HepG2 (cell line): ENCODE measurements around the gene GTF2H3. TPM values are rescaled to one million over a fixed set of nuclear protein-coding genes. Genes with fewer than 3 reads are reported as not detected.

Experiments
- ARID3A ChIP-seq: IDR thresholded peaks from 2 replicates; pipeline ENCODE4 v1.6.1; 2012; ENCODE audit warnings: low read depth, low read length, improper control_type of control experiment
- ATF6 ChIP-seq: sonication (generic); formaldehyde crosslinking; conservative IDR thresholded peaks from 2 replicates; pipeline ENCODE4 v1.4.0; 2020; ENCODE audit warnings: missing genetic modification reagents
- ESRRA ChIP-seq: sonication (generic); formaldehyde crosslinking; IDR thresholded peaks from 2 replicates; pipeline ENCODE4 v1.5.1; 2020; ENCODE audit warnings: mild to moderate bottlenecking, low read depth, missing genetic modification reagents
- MZF1 ChIP-seq: sonication (generic); formaldehyde crosslinking; IDR thresholded peaks from 2 replicates; pipeline ENCODE4 v1.8.1; 2023; ENCODE audit warnings: mild to moderate bottlenecking, missing genetic modification reagents, borderline replicate concordance
- NCOR1 ChIP-seq: fragments of 200-600 bp; sonication (generic); IDR thresholded peaks from 2 replicates; pipeline ENCODE4 v1.7.0; 2017; ENCODE audit warnings: antibody characterized with exemption, low read length, borderline replicate concordance
- SIX1 ChIP-seq: sonication (generic); formaldehyde crosslinking; IDR thresholded peaks from 2 replicates; pipeline ENCODE4 v1.4.0; 2020; ENCODE audit warnings: missing genetic modification reagents, borderline replicate concordance
- SMAD1 ChIP-seq: sonication (generic); formaldehyde crosslinking; IDR thresholded peaks from 2 replicates; pipeline ENCODE4 v1.4.0; 2020; ENCODE audit warnings: missing genetic modification reagents, low read depth, mild to moderate bottlenecking, borderline replicate concordance
- SNRNP70 ChIP-seq: fragments of 200-400 bp; formaldehyde crosslinking; IDR thresholded peaks from 2 replicates; pipeline ENCODE4 v1.6.1; 2017; ENCODE audit warnings: mild to moderate bottlenecking, low read depth, low read length, moderate library complexity
- ZNF160 ChIP-seq: sonication (generic); formaldehyde crosslinking; IDR thresholded peaks from 2 replicates; pipeline ENCODE4 v1.8.0; 2022; ENCODE audit warnings: mild to moderate bottlenecking, inconsistent platforms, missing genetic modification reagents
- ZNF207 ChIP-seq: fragments of 450-650 bp; IDR thresholded peaks from 2 replicates; pipeline ENCODE4 v1.6.1; 2016; ENCODE audit warnings: antibody characterized with exemption, borderline replicate concordance
- ZNF513 ChIP-seq: sonication (generic); formaldehyde crosslinking; conservative IDR thresholded peaks from 2 replicates; pipeline ENCODE4 v1.5.0; 2020; ENCODE audit warnings: missing genetic modification reagents
- ZNF598 ChIP-seq: sonication (generic); formaldehyde crosslinking; IDR thresholded peaks from 2 replicates; pipeline ENCODE4 v1.5.1; 2020; ENCODE audit warnings: mild to moderate bottlenecking, missing genetic modification reagents, borderline replicate concordance
- ZNF749 ChIP-seq: sonication (generic); formaldehyde crosslinking; IDR thresholded peaks from 2 replicates; pipeline ENCODE4 v1.8.0; 2022; ENCODE audit warnings: mild to moderate bottlenecking, missing genetic modification reagents, moderate library complexity, borderline replicate concordance
- ZNF841 ChIP-seq: sonication (generic); formaldehyde crosslinking; IDR thresholded peaks from 2 replicates; pipeline ENCODE4 v1.8.1; 2023; ENCODE audit warnings: missing genetic modification reagents, borderline replicate concordance
- polyA plus RNA-seq, 8 experiments: library from polyadenylated mRNA; depleted of rRNA in 3 of 8; stranded (reverse) in 7 of 8; unstranded in 1 of 8; fragments of >200 nt; fragmentation: Illumina TruSeq in 4 of 8; extraction: Trizol in 4 of 8; gene quantifications; 2 replicates each; pipeline versions ENCODE4 v1.2.1 to v1.2.3, GENCODE V29; 2011 to 2016; ENCODE audit warnings: low read depth in 4 of 8, missing spikeins in 1 of 8, mixed read lengths in 1 of 8; ENCODE audit not compliant: insufficient read depth in 1 of 8
- total RNA-seq, 5 experiments: library from RNA; depleted of rRNA; stranded (reverse); fragments of >200 nt; fragmentation: Illumina TruSeq; extraction: Trizol; gene quantifications; 2 replicates each; pipeline ENCODE4 v1.2.3, GENCODE V29; 2016; ENCODE audit warnings: low read depth in 1 of 5

GTF2H3 gene
- total and polyA plus RNA-seq, 2 of the 13 experiments (the other 11 are each of a cell fraction or from before 2014, with no cell fraction given) = 35.8 to 58.8 TPM

- TF ChIP-seq ARID3A (no peak), ZNF598 (CRISPR knock-in tag) (peak; percentile 96), SNRNP70 (no peak), MZF1 (no peak), ZNF160 (CRISPR knock-in tag) (no peak; the same call in 1 of the 2 replicates), ATF6 (CRISPR knock-in tag) (no peak), ZNF841 (CRISPR knock-in tag) (no peak; the same call in 1 of the 2 replicates), ZNF749 (CRISPR knock-in tag) (peak; percentile 60; the same call in 1 of the 2 replicates), NCOR1 (no peak), ESRRA (CRISPR knock-in tag) (peak; percentile 80), SMAD1 (CRISPR knock-in tag) (0 out of 2 replicates have a peak, but pooled peaks have one; percentile 84), ZNF513 (no peak), ZNF207 (no peak), SIX1 (no peak; the same call in 1 of the 2 replicates)
Measured at GRCh38 chr12:123601602-123602489, 31.8 kb upstream of the GTF2H3 start, which contains the start of gene DDX55 (continued).
